PC-3 (cell line): ENCODE measurements around the gene GRK3.

ENCODE experiments used
- EZH2 ChIP-seq: fragments of 300-600 bp; sonication (generic); IDR thresholded peaks from one replicate; pipeline ENCODE4 v1.6.1; 2017; ENCODE audit warnings: antibody characterized with exemption, mild to moderate bottlenecking, low read length; ENCODE audit not compliant: unreplicated experiment
- TF ChIP-seq, protein P1 (sequence below): fragments of 300-600 bp; sonication (generic); conservative IDR thresholded peaks from 2 replicates; pipeline ENCODE4 v1.5.1; 2017; ENCODE audit warnings: antibody characterized with exemption, low read depth, mild to moderate bottlenecking, low read length

DNA sequence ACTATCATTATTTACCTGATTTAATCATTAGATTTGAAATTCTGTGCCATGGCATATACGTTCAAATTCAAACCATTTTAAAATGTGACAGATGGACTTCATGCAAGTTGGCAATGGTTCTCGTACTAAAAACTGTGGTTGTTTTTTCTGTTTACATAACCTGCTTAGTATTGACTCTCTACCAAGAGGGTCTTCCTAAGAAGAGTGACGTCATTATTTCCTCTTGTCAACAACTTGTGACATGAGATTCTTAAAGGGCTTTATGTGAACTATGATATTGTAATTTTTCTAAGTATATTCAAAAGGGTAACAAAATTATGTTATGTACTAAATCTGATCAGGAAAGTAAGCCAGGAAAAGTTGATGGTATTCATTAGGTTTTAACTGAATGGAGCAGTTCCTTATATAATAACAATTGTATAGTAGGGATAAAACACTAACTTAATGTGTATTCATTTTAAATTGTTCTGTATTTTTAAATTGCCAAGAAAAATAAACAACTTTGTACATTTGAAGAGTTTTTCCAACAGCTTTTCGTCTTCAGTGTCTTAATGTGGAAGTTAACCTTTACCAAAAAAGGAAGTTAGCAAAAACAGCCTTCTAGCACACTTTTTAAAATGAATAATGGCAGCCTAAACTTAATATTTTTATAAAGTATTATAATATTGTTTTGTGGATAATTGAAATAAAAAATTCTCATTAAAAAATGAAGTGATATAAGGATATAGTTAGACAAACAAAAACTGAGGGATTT lies 87.0 kb downstream of the GRK3 start:
- TF ChIP-seq, protein P1, sequence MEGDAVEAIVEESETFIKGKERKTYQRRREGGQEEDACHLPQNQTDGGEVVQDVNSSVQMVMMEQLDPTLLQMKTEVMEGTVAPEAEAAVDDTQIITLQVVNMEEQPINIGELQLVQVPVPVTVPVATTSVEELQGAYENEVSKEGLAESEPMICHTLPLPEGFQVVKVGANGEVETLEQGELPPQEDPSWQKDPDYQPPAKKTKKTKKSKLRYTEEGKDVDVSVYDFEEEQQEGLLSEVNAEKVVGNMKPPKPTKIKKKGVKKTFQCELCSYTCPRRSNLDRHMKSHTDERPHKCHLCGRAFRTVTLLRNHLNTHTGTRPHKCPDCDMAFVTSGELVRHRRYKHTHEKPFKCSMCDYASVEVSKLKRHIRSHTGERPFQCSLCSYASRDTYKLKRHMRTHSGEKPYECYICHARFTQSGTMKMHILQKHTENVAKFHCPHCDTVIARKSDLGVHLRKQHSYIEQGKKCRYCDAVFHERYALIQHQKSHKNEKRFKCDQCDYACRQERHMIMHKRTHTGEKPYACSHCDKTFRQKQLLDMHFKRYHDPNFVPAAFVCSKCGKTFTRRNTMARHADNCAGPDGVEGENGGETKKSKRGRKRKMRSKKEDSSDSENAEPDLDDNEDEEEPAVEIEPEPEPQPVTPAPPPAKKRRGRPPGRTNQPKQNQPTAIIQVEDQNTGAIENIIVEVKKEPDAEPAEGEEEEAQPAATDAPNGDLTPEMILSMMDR, result no peak
- TF ChIP-seq EZH2, result no peak
